ENCODE measurements around the gene HSPA2.
"Not testable (repeated sequence)": the region's sequence is repeated elsewhere in the genome, so short reads cannot be mapped to it uniquely, and the experiment has no call there.

Gene HSPA2

DNA sequence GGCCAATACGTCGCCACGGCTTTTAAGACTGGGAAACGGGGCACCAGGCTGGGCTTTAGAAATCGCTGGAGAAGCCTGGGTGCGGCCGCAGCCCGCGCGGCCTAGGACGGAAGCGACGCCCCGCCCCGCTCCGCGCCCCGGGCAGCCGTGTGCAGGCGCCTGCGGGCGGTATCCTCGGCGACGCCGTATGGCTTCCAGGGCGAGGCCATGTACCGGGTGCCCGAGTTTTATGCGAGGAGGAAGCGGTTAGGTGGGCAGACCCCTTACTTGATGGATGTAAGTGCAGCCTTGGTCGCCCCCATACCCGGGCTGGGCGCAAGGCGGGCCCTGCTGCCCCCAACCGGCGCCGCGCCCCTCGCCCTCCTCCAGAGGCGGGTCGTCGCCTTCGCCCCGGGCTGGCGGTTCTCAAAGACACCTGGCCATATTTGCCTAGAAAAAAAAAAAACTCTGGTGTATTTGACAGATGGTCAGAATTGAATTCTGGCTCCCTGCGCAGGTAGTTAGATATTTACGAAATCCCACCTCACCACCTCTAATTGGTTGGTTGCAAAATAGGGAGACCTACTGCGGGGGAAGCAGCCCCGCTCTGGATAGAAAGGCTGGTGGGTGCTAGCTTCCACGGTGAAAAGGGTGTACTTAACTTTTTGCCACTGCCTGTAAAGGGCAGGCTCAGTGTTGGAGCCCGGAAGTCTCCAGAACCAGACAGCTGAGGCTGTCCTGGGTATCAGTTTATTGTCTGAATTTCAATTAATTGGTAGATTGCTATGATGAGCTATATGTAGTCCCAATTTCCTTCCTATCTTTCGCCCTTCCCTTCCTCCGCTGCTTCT, 9.5 kb downstream of the HSPA2 start, which contains the start of gene PPP1R36:
PPP1R36 (plus strand) TSS at position 171 of the 830 bp plus-strand sequence; CDS start at position 208, 37 bp downstream.
- no peaks in the 10 kb centered on the region; the same call in 1 of the 2 replicates for H3K9me3 ChIP-seq
- DNase-seq: peak; percentile 54
- H3K4me1 ChIP-seq: no peaks in the 10 kb centered on the region
- peak within 1 kb of the TSS; percentile 55 for H3K4me3 ChIP-seq (ENCODE audit: low read depth, low read length)
- H3K36me3 ChIP-seq: no peaks in the 10 kb centered on the region
- TF ChIP-seq, protein P1, sequence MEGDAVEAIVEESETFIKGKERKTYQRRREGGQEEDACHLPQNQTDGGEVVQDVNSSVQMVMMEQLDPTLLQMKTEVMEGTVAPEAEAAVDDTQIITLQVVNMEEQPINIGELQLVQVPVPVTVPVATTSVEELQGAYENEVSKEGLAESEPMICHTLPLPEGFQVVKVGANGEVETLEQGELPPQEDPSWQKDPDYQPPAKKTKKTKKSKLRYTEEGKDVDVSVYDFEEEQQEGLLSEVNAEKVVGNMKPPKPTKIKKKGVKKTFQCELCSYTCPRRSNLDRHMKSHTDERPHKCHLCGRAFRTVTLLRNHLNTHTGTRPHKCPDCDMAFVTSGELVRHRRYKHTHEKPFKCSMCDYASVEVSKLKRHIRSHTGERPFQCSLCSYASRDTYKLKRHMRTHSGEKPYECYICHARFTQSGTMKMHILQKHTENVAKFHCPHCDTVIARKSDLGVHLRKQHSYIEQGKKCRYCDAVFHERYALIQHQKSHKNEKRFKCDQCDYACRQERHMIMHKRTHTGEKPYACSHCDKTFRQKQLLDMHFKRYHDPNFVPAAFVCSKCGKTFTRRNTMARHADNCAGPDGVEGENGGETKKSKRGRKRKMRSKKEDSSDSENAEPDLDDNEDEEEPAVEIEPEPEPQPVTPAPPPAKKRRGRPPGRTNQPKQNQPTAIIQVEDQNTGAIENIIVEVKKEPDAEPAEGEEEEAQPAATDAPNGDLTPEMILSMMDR (IDR thresholded peaks at IDR 0.05; ENCODE audit: low read depth, low read length): no peak
- H3K27me3 ChIP-seq: peaks cover 7% of the 10 kb centered on the region; the same call in 1 of the 2 replicates

DNA sequence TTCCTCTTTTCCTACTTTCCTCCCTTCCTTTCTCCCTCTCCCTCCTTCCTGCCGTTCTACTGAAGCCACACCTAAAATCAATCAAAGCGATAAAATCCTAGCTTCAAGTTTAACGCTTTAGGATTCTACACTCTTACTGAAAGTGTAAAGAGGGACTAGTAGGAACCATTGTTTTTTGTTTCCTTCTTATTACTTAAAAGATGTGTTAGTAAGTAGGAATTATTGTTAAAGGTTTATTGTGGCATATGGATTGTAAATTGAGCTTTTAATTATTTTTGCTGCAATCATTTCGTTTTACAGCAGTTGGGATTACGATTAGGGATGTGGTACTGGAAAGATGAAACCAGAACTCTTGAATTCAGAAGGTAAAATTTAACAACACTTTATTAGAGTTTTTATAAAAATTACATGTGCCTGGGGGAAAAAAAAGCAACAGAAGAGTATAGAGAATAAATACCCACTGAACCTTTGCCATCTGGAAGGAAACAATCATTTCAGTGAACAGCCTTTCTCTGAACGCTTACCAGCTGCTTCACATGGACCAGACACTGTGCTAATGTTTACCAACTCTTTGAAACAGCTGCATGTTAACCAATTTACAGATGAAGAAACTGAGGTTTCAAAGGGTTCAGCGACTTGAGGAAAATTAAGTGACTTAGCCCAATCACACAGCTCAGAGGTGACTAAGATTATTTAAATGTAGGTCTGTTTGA, 10.2 kb downstream of the HSPA2 start:
- H3K4me1 ChIP-seq: no peaks in the 10 kb centered on the region
- TF ChIP-seq, protein P1 (IDR thresholded peaks at IDR 0.05; ENCODE audit: low read depth, low read length): no peak
- no peaks in the 10 kb centered on the region; the same call in 1 of the 2 replicates for H3K9me3 ChIP-seq
- H3K4me3 ChIP-seq (ENCODE audit: low read depth, low read length): no peak overlapping the region; the same call in 1 of the 2 replicates
- no peaks in the 10 kb centered on the region for H3K36me3 ChIP-seq
- DNase-seq: no peak
- H3K27me3 ChIP-seq: peaks cover 7% of the 10 kb centered on the region; the same call in 1 of the 2 replicates

DNA sequence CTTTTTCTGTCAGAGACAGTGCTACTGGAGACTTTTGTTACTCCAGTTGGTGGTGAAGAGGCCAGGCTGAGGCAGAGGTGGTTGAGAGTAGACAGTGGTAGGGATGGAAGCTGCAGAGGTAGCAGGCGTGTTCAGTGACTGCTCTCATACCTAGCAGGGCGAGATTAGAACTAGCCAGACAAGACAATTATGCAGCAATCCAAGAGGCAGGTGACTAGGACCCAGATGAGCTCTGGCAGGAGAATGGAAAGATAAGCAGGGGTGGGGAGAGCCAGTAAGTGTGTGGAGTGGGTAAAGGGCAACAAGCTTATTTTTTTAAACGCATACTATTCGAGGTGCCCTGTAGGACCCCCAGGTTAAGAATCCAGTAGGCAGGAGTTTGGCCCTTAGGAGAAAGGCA, 14.0 kb downstream of the HSPA2 start:
- Histone ChIP-seq H3K4me1 (no peaks in the 10 kb centered on the region), H3K9me3 (no peaks in the 10 kb centered on the region; the same call in 1 of the 2 replicates), H3K4me3 (ENCODE audit: low read depth, low read length) (no peak overlapping the region), H3K36me3 (no peaks in the 10 kb centered on the region), H3K27me3 (peaks cover 7% of the 10 kb centered on the region; the same call in 1 of the 2 replicates)
- TF ChIP-seq, protein P1 (IDR thresholded peaks at IDR 0.05; ENCODE audit: low read depth, low read length): no peak
- DNase-seq: no peak

DNA sequence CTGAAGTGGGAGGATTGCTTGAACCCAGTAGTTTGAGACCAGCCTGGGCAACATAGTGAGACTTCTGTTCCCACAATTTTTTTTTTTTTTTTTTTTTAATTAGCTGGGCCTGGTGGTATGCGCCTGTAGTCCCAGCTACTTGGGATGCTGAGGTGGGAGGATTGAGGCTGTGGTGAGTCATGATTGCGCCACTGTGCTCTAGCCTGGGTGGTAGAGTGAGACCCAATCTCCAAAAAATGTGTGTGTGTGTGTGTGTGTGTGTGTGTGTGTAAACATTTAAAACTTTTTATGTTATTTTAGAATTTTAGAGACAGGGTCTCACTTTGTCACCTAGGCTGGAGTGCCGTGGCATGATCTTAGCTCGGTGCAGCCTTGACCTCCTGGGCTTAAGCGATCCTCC, 16.0 kb downstream of the HSPA2 start:
- Histone ChIP-seq H3K4me1 (no peaks in the 10 kb centered on the region), H3K4me3 (ENCODE audit: low read depth, low read length) (no peak overlapping the region), H3K9me3 (no peaks in the 10 kb centered on the region), H3K27me3 (no peaks in the 10 kb centered on the region), H3K36me3 (no peaks in the 10 kb centered on the region)
- no peak for DNase-seq
- TF ChIP-seq, protein P1 (IDR thresholded peaks at IDR 0.05; ENCODE audit: low read depth, low read length): no peak

DNA sequence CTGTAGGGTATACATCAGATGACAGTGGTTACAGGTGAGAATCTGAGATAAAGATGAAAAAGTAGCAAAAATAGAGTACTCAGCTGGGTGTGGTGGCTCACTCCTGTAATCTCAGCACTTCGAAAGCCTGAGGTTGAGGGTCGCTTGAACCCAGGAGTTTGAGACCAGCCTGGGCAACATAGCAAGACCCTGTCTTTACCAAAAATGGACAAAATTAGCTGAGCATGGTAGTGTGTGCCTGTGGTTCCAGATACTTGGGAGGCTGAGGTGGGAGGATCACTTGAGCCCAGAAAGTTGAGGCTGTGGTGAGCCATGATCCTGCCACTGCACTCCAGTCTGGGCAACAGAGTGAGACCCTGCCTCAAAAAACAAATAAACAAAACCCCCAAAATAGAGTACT, 17.7 kb downstream of the HSPA2 start:
- H3K36me3 ChIP-seq; H3K9me3 ChIP-seq; DNase-seq; H3K27me3 ChIP-seq; H3K4me1 ChIP-seq; H3K4me3 ChIP-seq (ENCODE audit: low read depth, low read length): not testable (repeated sequence)

DNA sequence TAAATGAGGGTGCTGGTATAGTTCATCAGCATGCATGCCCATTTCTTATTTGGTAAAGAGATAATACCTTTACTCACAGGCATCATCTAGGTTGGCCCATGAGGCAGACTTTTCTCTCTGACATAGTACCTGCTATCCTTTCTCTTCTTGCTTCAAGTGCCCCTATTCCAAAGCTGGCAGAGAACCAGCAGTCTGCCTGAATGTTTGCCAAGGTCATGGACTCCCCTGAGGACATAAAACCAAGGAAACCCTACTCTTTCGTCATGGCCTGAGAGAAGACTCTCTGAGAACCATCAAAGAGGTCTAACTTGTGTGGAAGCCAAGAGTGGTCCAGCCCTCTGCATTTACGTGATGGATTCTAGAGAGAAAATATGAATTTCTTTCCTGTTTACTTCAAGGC, 21.1 kb downstream of the HSPA2 start:
- DNase-seq: no peak
- H3K36me3 ChIP-seq: no peaks in the 10 kb centered on the region
- no peaks in the 10 kb centered on the region for H3K27me3 ChIP-seq
- TF ChIP-seq, protein P1 (IDR thresholded peaks at IDR 0.05; ENCODE audit: low read depth, low read length): no peak
- no peaks in the 10 kb centered on the region for H3K9me3 ChIP-seq
- no peak overlapping the region for H3K4me3 ChIP-seq (ENCODE audit: low read depth, low read length)
- H3K4me1 ChIP-seq: no peaks in the 10 kb centered on the region
